HG03159 (cell line): ENCODE measurements around the gene PLAGL1.
"Not testable (repeated sequence)": the region's sequence is repeated elsewhere in the genome, so short reads cannot be mapped to it uniquely, and the experiment has no call there.

Experiments used
- ATAC-seq: cut with Tn5 transposase; IDR thresholded peaks from one replicate; pipeline ENCODE4 v1.9.1; 2021; ENCODE audit warnings: mild to moderate bottlenecking, moderate library complexity; ENCODE audit not compliant: unreplicated experiment

The PLAGL1 gene

GRCh38 chr6:143941852-143942627, 66.0 kb downstream of the PLAGL1 start:
- peak; percentile 54 for ATAC-seq

GRCh38 chr6:143940011-143940597, 68.0 kb downstream of the PLAGL1 start:
- ATAC-seq, result peak; percentile 100

- ATAC-seq, result no peak
Measured at GRCh38 chr6:143939364-143939763, 68.7 kb downstream of the PLAGL1 start.

- no peak for ATAC-seq
Measured at GRCh38 chr6:143937668-143937970, 70.4 kb downstream of the PLAGL1 start.

- ATAC-seq, result no peak
Measured at GRCh38 chr6:143936778-143937667, 71.0 kb downstream of the PLAGL1 start.

GRCh38 chr6:143936347-143936746, 71.7 kb downstream of the PLAGL1 start:
- ATAC-seq, result no peak

GRCh38 chr6:143934867-143935266, 73.2 kb downstream of the PLAGL1 start:
- no peak for ATAC-seq

- ATAC-seq, result no peak
Measured at GRCh38 chr6:143934331-143934730, 73.7 kb downstream of the PLAGL1 start.

GRCh38 chr6:143929975-143930374, 78.1 kb downstream of the PLAGL1 start:
- ATAC-seq, result no peak

- no peak for ATAC-seq
Measured at GRCh38 chr6:143928853-143929252, 79.2 kb downstream of the PLAGL1 start.

GRCh38 chr6:143917026-143917425, 91.0 kb downstream of the PLAGL1 start:
- not testable (repeated sequence) for ATAC-seq

GRCh38 chr6:143912671-143913070, 95.4 kb downstream of the PLAGL1 start:
- ATAC-seq, result no peak

GRCh38 chr6:143911028-143911427, 97.0 kb downstream of the PLAGL1 start:
- ATAC-seq, result no peak

GRCh38 chr6:143902827-143903226, 105.2 kb downstream of the PLAGL1 start:
- ATAC-seq, result no peak

- peak; percentile 96 for ATAC-seq
Measured at GRCh38 chr6:143901885-143902750, 105.9 kb downstream of the PLAGL1 start.

GRCh38 chr6:143900358-143900757, 107.7 kb downstream of the PLAGL1 start:
- ATAC-seq, result no peak

GRCh38 chr6:143896126-143896860, 111.8 kb downstream of the PLAGL1 start:
- ATAC-seq, result no peak

GRCh38 chr6:143894655-143895054, 113.4 kb downstream of the PLAGL1 start:
- no peak for ATAC-seq
